ENCODE measurements around the gene PPP2R1A.
"Not testable (repeated sequence)": the region's sequence is repeated elsewhere in the genome, so short reads cannot be mapped to it uniquely, and the experiment has no call there.

PPP2R1A gene

GRCh38 chr19:52200755-52201391 is 11.0 kb downstream of the PPP2R1A start:
- not testable (repeated sequence) for FAIRE-seq

DNA sequence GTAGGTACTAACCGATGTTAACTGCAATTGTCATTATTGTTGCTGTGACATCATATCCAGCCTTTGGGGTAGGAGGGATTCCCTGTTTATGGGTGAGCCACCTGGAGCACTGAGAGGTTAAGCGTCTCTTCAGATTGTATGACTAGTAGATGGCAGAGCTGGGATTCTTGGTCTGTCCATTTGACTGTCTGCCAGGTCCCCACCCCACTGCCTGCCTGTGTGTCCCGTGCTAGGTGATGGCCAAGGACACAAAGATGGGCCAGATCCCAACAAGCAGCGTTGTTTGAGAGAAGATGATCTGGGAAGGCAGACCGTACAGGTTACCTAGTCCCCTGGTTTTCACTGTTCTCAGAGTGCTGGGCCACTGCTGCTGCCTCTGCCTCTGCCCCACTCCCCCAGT is 16.6 kb downstream of the PPP2R1A start:
- no peak for FAIRE-seq

GRCh38 chr19:52211203-52211602 is 21.4 kb downstream of the PPP2R1A start:
- FAIRE-seq = no peak

GRCh38 chr19:52211926-52212571 is 22.2 kb downstream of the PPP2R1A start:
- no peak for FAIRE-seq

GRCh38 chr19:52212572-52213255 is 22.9 kb downstream of the PPP2R1A start:
- FAIRE-seq = no peak

GRCh38 chr19:52214241-52214640 is 24.4 kb downstream of the PPP2R1A start:
- no peak for FAIRE-seq

DNA sequence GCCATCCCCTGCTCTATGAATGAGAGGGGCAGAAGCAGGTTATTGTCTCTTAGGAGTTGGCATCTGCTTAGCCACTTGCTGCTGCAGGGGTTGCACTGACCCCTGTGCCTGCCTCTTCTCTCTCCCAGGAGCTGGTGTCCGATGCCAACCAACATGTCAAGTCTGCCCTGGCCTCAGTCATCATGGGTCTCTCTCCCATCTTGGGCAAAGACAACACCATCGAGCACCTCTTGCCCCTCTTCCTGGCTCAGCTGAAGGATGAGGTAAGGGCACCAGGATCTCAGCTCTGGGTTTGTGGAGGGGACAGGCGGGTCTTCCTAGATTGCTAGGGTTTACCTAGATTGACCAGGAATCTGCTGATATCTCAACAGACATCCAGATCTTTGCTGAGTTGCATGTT is 26.5 kb downstream of the PPP2R1A start:
- FAIRE-seq = no peak

- no peak for FAIRE-seq
Observed at GRCh38 chr19:52217576-52217975, 27.7 kb downstream of the PPP2R1A start.

DNA sequence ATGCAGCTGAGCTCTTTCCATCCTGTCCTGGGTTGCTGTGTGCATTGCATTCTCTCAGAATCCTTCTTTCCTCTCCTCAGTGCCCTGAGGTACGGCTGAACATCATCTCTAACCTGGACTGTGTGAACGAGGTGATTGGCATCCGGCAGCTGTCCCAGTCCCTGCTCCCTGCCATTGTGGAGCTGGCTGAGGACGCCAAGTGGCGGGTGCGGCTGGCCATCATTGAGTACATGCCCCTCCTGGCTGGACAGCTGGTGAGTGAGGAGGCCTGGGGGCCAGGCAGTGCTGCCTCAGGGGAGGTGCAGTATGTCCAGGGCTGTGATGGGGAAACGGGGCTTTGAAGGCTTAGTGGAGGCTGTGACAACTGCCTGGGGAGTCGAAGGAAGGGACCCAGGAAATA is 29.8 kb downstream of the PPP2R1A start:
- FAIRE-seq = no peak

GRCh38 chr19:52221031-52221430 is 31.2 kb downstream of the PPP2R1A start:
- FAIRE-seq = no peak

GRCh38 chr19:52221831-52222375 is 32.1 kb downstream of the PPP2R1A start:
- FAIRE-seq = no peak

DNA sequence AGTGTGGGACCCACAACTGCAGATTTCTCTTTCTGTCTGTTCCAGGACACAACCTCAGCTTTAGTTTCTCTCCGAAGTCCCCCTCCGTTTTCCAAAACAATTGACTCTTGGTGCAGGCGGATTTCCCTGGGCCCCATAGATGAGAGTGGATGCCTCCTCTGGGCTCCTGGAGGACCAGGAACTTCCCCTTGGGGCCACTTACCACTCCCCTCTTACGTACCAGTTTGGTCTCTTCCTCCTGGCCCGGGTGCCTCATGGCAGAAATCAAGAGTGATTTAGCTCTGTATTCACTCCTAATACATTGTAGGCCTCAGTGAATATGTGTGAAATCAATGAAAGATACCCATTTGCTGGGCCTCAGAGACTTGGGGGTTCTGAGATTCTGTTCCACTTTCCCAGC is 34.4 kb downstream of the PPP2R1A start:
- FAIRE-seq = no peak

DNA sequence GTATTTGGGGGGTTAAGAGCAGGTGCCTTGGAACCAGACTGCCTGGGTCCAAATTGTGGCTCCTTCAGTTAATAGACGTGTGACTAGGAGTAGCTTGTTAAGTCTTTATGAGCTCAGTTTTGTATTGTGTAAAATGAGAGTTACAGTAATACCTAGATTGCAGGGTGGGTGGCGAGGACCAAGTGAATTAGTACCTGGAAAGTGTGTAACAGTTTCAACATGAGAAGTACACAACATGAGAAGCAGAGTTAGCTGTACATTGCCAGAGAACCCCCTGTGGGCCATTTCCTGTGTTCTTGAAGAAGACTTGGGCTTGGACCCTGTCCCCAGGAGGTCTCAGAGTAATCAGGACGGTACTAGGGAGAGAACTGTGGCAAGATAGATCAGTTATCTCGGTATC is 36.8 kb downstream of the PPP2R1A start:
- FAIRE-seq = no peak

DNA sequence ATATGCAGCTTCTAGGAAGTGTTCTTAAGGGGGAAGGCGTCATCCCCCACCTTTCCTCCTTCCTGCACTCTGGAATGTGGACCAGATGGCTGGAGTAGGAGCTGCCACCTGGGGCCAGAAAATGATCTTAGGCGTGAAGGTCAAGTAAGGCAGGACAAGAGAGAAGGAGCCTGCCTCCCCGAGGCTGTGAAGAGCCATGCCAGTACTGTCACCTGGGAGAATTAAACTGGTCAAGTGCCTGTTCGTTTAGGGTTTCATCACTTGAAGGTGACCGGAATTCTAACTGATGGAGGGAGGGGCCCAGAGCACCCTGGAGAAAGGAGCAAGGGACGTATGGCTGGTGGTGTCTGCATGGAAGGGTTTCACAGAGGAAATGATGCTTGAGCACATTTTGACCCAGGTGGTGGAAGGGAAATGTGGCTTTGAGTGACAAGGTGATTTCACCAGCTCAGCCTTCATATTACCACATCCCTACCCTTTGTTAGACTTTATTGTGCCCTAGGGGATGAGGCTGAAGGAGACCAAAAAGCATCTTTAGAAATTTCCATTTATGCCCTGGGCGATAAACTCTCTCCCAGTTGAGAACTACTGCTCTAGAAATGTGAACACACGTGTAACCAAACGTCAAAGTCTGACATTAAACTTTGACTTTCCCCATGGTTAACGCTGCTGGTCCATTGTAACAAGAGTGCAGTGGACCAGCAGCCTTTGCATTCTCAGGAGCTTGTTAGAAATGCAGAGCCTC is 37.5 kb downstream of the PPP2R1A start:
- no peak for FAIRE-seq

DNA sequence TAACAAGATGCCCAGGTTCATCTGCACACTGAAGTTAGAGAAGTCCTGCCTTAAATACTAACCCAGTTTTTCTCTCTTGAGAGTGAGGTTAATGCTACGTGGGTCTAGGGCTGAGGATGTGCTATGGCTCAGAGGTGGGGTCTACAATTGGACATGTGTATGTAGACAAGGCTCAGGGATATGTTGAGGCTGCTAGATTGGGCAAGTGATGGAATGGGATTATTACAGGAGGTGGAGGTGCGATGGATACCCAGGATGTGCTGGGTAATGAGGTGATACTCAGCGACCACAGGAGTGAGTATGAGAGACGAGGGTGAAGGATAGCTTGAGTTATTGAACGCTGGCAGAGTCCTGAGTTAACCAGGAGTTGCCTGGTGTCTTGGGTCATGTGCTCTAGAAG is 38.1 kb downstream of the PPP2R1A start:
- no peak for FAIRE-seq

- FAIRE-seq = no peak
Observed at GRCh38 chr19:52229524-52229923, 39.7 kb downstream of the PPP2R1A start.

GRCh38 chr19:52230685-52231084 is 40.8 kb downstream of the PPP2R1A start:
- no peak for FAIRE-seq

DNA sequence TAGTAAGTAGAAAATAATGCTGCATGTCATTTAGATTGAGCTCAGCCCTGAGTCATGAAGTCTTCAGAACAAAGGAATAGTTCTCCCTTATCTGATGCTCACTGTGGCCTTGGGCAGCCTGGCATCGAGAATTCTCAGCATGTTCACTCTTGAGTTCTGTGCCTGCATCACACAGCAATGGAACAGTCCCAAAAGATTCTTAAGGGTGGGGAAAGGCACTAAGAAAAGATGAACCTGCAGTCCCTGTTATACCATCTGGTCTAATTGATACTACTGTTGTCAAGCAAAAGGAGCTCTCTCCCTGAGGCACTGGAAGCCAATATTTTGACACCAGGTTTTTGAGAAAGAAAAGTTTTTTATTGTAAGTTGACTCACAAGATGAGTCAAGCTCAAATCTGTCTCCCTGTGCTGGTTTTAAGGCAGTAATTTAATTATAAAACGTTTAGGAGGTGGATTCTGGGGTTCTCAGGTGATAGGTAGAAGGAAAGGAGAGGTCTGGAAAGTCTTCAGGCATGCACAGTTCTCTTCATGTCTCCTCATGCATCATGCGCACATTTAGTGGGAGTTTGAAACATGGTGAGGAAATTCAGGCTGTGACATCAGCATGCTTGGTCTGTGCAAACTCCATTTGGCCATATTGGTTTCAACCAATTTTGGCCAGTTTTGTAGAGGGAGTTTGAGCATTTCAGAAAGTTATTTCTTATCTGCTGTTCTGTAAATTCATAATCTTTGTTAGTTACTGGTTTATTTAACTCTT is 41.5 kb downstream of the PPP2R1A start:
- FAIRE-seq = no peak

DNA sequence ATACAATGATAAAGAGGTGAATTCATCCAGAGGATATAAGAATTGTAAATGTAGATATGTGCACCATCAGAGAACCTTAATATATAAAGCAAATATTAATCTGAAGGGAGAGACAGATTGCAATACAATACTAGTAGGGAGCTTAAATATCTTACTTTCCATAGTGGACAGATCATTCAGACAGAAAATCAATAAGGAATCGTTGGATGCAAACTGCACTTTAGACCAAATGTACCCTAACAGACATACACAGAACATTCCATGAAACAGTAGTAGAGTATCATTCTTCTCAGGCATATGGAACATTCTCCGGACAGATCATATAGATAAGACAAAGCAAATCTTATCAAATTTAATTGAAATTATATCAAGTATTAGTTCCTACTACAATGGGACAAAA is 44.6 kb downstream of the PPP2R1A start:
- FAIRE-seq = no peak

DNA sequence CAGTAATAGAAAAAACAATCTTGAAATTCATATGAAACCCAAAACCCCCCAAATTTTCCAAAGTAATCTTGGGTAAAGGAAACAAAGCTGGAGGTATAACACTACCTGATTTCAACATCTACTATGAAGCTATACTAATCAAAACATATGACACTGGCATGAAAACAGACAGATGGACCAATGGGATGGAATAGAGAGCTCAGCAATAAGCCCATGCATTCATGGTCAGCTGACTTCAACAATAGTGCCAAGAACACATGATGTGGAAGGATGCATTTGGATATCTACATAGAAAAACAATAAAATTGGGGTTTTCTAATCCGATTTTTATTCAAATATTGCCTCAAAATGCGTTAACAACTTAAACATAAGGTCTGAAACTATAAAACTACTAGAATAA is 47.3 kb downstream of the PPP2R1A start:
- no peak for FAIRE-seq

DNA sequence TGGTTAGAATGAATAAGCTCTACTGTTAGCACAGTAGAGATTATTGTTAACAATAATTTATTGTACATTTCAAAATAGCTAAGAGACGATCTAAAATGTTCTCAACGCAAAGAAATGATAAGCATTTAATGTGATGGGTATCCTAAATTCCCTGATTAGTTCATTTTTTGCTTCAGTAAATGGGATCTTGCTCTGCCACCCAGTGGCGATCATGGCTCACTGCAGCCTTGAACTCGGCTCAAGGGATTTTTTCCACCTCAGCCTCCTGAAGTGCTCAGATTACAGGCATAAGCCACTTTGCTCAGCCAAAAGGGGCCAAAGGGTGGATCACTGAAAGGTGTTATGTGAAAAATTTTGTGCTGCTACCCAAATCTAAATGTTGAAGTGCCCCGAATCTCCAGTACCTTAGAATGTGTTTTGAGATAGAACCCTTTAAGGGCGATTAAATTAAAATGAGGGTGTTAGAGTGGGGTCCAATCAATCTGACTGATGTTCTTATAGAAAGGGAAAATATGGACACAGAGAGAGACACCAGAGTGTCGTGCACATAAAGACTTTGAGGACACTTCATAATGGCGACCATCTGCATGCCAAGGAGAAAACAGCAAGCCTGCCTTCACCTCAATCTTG is 48.0 kb downstream of the PPP2R1A start:
- FAIRE-seq = peak; percentile 89

- no peak for FAIRE-seq
Observed at GRCh38 chr19:52244021-52244420, 54.2 kb downstream of the PPP2R1A start.
